ENCODE measurements around the gene CACNA1D. TPM values are rescaled to one million over a fixed set of nuclear protein-coding genes. Genes with fewer than 3 reads are reported as not detected.

Gene CACNA1D
- total RNA-seq, 4 donors from 2014 or later, result 12.7 to 98.9 (median 25.0) TPM

GRCh38 chr3:53818221-53819162 is 324.1 kb downstream of the CACNA1D start:
- intact Hi-C loops (cut with DNase I; ENCODE audit: low total_unique reads) (no loop called here), in situ Hi-C loops (cut with MboI; ENCODE audit: low pct_ligation_motif_present in 1 of 4, low pct_unique_long_range_greater_than_20kb in 1 of 4, low sequenced_read_pairs in 3 of 4) (no loop called here)
- peaks cover 0 to 4% (median 0%) of the 10 kb centered on the region in 4 donors for H3K36me3 ChIP-seq
- H3K27me3 ChIP-seq, result no peaks in the 10 kb centered on the region
- WGBS, 2 donors (ENCODE audit: low coverage in 1 of 2), result 86 to 100% methylated on average over 2 to 13 of the region's 14 CpGs
- no peak overlapping the region for H3K27ac ChIP-seq
- no peaks in the 10 kb centered on the region for H3K9me3 ChIP-seq
- no peaks in the 10 kb centered on the region for H3K4me1 ChIP-seq
- no peak overlapping the region for H3K4me3 ChIP-seq
- no peak for DNase-seq
- TF ChIP-seq, protein P1, sequence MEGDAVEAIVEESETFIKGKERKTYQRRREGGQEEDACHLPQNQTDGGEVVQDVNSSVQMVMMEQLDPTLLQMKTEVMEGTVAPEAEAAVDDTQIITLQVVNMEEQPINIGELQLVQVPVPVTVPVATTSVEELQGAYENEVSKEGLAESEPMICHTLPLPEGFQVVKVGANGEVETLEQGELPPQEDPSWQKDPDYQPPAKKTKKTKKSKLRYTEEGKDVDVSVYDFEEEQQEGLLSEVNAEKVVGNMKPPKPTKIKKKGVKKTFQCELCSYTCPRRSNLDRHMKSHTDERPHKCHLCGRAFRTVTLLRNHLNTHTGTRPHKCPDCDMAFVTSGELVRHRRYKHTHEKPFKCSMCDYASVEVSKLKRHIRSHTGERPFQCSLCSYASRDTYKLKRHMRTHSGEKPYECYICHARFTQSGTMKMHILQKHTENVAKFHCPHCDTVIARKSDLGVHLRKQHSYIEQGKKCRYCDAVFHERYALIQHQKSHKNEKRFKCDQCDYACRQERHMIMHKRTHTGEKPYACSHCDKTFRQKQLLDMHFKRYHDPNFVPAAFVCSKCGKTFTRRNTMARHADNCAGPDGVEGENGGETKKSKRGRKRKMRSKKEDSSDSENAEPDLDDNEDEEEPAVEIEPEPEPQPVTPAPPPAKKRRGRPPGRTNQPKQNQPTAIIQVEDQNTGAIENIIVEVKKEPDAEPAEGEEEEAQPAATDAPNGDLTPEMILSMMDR (IDR thresholded peaks at IDR 0.05), result no peak
- TF ChIP-seq EP300 (IDR thresholded peaks at IDR 0.05; ENCODE audit: low read depth) (no peak), POLR2AphosphoS5 (IDR thresholded peaks at IDR 0.05) (no peak), POLR2A (IDR thresholded peaks at IDR 0.05) (no peak)

GRCh38 chr3:53819163-53819868 is 324.9 kb downstream of the CACNA1D start:
- DNase-seq, result no peak
- Histone ChIP-seq H3K36me3 (peaks cover 0 to 4% (median 0%) of the 10 kb centered on the region in 4 donors), H3K9me3 (no peaks in the 10 kb centered on the region), H3K4me1 (no peaks in the 10 kb centered on the region), H3K27me3 (no peaks in the 10 kb centered on the region), H3K27ac (no peak overlapping the region), H3K4me3 (no peak overlapping the region)
- WGBS, 2 donors (ENCODE audit: low coverage in 1 of 2), result 90% methylated on average over 14 of the region's 14 CpGs; no CpG with 5 or more reads in 1 of the 2 donors
- in situ Hi-C loops (cut with MboI; ENCODE audit: low pct_ligation_motif_present in 1 of 4, low pct_unique_long_range_greater_than_20kb in 1 of 4, low sequenced_read_pairs in 3 of 4) (no loop called here), intact Hi-C loops (cut with DNase I; ENCODE audit: low total_unique reads) (no loop called here)
- TF ChIP-seq POLR2A (IDR thresholded peaks at IDR 0.05) (no peak), POLR2AphosphoS5 (IDR thresholded peaks at IDR 0.05) (no peak), EP300 (IDR thresholded peaks at IDR 0.05; ENCODE audit: low read depth) (no peak)
- TF ChIP-seq, protein P1 (IDR thresholded peaks at IDR 0.05), result no peak

DNA sequence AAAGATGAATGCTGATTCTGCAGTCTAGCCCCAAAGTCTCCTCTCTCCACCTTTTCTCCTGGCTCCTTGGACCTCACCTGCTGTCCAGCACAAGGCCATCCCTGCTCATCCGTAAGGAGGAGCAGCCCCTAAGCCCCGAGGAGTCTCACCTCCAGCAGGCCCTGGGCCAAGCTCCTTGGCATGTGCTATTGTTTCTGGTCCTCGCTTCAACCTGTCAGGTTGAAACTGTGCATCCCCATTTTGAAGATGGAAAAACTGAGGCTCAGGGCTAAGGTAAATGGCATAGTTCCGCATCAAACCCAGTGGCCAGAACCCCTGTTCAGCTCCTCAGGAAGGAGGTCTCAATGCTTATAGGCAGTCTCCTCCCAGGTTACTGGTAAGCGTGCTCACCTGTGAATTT is 325.7 kb downstream of the CACNA1D start:
- in situ Hi-C loops (cut with MboI; ENCODE audit: low pct_ligation_motif_present in 1 of 4, low pct_unique_long_range_greater_than_20kb in 1 of 4, low sequenced_read_pairs in 3 of 4) (no loop called here), intact Hi-C loops (cut with DNase I; ENCODE audit: low total_unique reads) (no loop called here)
- peaks cover 0 to 4% (median 0%) of the 10 kb centered on the region in 4 donors for H3K36me3 ChIP-seq
- H3K9me3 ChIP-seq, result no peaks in the 10 kb centered on the region
- H3K4me3 ChIP-seq, result no peak overlapping the region
- no peak overlapping the region for H3K27ac ChIP-seq
- WGBS, 2 donors (ENCODE audit: low coverage in 1 of 2), result 86% methylated on average over 5 of the region's 5 CpGs; no CpG with 5 or more reads in 1 of the 2 donors
- no peak for DNase-seq
- H3K27me3 ChIP-seq, result no peaks in the 10 kb centered on the region
- peaks cover 0 to 3% (median 0%) of the 10 kb centered on the region in 4 donors for H3K4me1 ChIP-seq
- TF ChIP-seq EP300 (IDR thresholded peaks at IDR 0.05; ENCODE audit: low read depth) (no peak), POLR2A (IDR thresholded peaks at IDR 0.05) (no peak)

- Histone ChIP-seq H3K27ac (no peak overlapping the region), H3K27me3 (no peaks in the 10 kb centered on the region), H3K9me3 (no peaks in the 10 kb centered on the region), H3K4me1 (peaks cover 0 to 3% (median 0%) of the 10 kb centered on the region in 4 donors), H3K36me3 (peaks cover 0 to 4% (median 0%) of the 10 kb centered on the region in 4 donors), H3K4me3 (no peak overlapping the region)
- intact Hi-C loops (cut with DNase I; ENCODE audit: low total_unique reads) (no loop called here), in situ Hi-C loops (cut with MboI; ENCODE audit: low pct_ligation_motif_present in 1 of 4, low pct_unique_long_range_greater_than_20kb in 1 of 4, low sequenced_read_pairs in 3 of 4) (no loop called here)
- 67 to 81% methylated on average over 1 to 21 of the region's 21 CpGs for WGBS, 2 donors (ENCODE audit: low coverage in 1 of 2)
- DNase-seq, result no peak
- no peak for TF ChIP-seq POLR2A (IDR thresholded peaks at IDR 0.05)
- TF ChIP-seq POLR2AphosphoS5 (IDR thresholded peaks at IDR 0.05), result no peak
Measured at GRCh38 chr3:53820756-53821580, 326.6 kb downstream of the CACNA1D start.
